PC-3 (cell line): ENCODE measurements around the gene SRRT. TPM values are rescaled to one million over a fixed set of nuclear protein-coding genes. Genes with fewer than 3 reads are reported as not detected.

Experiments used
- ATAC-seq: fragments of 200-7000 bp; cut with Tn5 transposase; 2 replicates; pipeline ENCODE4 v1.9.1; 2020; ENCODE audit warnings: mild to moderate bottlenecking, moderate library complexity
- BruUV-seq: library from RNA; stranded (reverse); fragments of 400-500 nt; replicated peaks from 2 replicates; lab custom pipeline; 2021; lab: Mats Ljungman, UMichigan
- CTCF ChIA-PET: fragments of 300-600 bp; sonication (Branson Sonifier 250); formaldehyde crosslinking; loops from one replicate; lab custom pipeline; 2022; ENCODE audit warnings: antibody characterized with exemption; lab: Charles Lee
- POLR2A ChIA-PET: fragments of 300-600 bp; sonication (Branson Sonifier 250); formaldehyde crosslinking; loops from one replicate; lab custom pipeline; 2022; ENCODE audit warnings: antibody characterized with exemption; ENCODE audit not compliant: unreplicated experiment; lab: Charles Lee
- DNase-seq: peaks from one replicate; pipeline ENCODE4 v3.0.0-alpha.2; 2015
- H2AFZ ChIP-seq: fragments of 300-600 bp; sonication (generic); 2 replicates; pipeline ENCODE4 v1.6.0; 2016; ENCODE audit warnings: antibody characterized with exemption, low read length
- H3F3A ChIP-seq: fragments of 300-600 bp; sonication (generic); one replicate; pipeline ENCODE4 v1.6.0; 2017; ENCODE audit warnings: antibody characterized with exemption, low read length, control low read depth, mild to moderate bottlenecking; ENCODE audit not compliant: unreplicated experiment
- H3K27ac ChIP-seq: fragments of 300-600 bp; sonication (generic); 2 replicates; pipeline ENCODE4 v1.5.1; 2016; ENCODE audit warnings: mild to moderate bottlenecking, low read length
- H3K27me3 ChIP-seq: fragments of 300-600 bp; sonication (generic); 2 replicates; pipeline ENCODE4 v1.6.1; 2016; ENCODE audit warnings: low read length, mixed read lengths
- H3K36me3 ChIP-seq: fragments of 300-600 bp; sonication (generic); 2 replicates; pipeline ENCODE4 v1.6.1; 2016; ENCODE audit warnings: low read depth, mixed run types, low read length, mixed read lengths
- H3K4me1 ChIP-seq: fragments of 300-600 bp; sonication (generic); 2 replicates; pipeline ENCODE4 v1.5.1; 2016; ENCODE audit warnings: low read length; ENCODE audit not compliant: insufficient read depth
- H3K4me2 ChIP-seq: fragments of 300-600 bp; sonication (generic); 2 replicates; pipeline ENCODE4 v1.6.0; 2016; ENCODE audit warnings: low read length
- H3K4me3 ChIP-seq: fragments of 300-600 bp; sonication (generic); 2 replicates; pipeline ENCODE4 v1.5.1; 2016; ENCODE audit warnings: mild to moderate bottlenecking, low read length, mixed read lengths
- H3K79me2 ChIP-seq: fragments of 300-600 bp; sonication (generic); 2 replicates; pipeline ENCODE4 v1.6.1; 2017; ENCODE audit warnings: low read length, mixed read lengths
- H3K9ac ChIP-seq: fragments of 300-600 bp; sonication (generic); 2 replicates; pipeline ENCODE4 v1.6.0; 2016; ENCODE audit warnings: mild to moderate bottlenecking, low read length
- H3K9me2 ChIP-seq: fragments of 300-600 bp; sonication (generic); replicated peaks from 2 replicates; pipeline ENCODE4 v1.6.1; 2016; ENCODE audit warnings: mixed run types, low read length, mixed read lengths
- H3K9me3 ChIP-seq: fragments of 300-600 bp; sonication (generic); 2 replicates; pipeline ENCODE4 v1.6.1; 2016; ENCODE audit warnings: low read length, mixed read lengths
- H4K20me1 ChIP-seq: fragments of 300-600 bp; sonication (generic); 2 replicates; pipeline ENCODE4 v1.6.1; 2016; ENCODE audit warnings: low read length, mixed read lengths
- EZH2 ChIP-seq: fragments of 300-600 bp; sonication (generic); IDR thresholded peaks from one replicate; pipeline ENCODE4 v1.6.1; 2017; ENCODE audit warnings: antibody characterized with exemption, mild to moderate bottlenecking, low read length; ENCODE audit not compliant: unreplicated experiment
- EZH2phosphoT487 ChIP-seq: fragments of 300-600 bp; sonication (generic); IDR thresholded peaks from 2 replicates; pipeline ENCODE4 v1.6.1; 2018; ENCODE audit warnings: mild to moderate bottlenecking, antibody characterized with exemption, low read length, borderline replicate concordance
- intact Hi-C: fragments of 100-400 bp; cut with micrococcal nuclease; formaldehyde crosslinking; loops from 2 replicates; pipeline ENCODE4 v1.9.0; 2023
- total RNA-seq: library from RNA; depleted of rRNA; stranded (reverse); fragments of >200 nt; gene quantifications from 2 replicates; pipeline ENCODE4 v1.2.3, GENCODE V29; 2014
- TF ChIP-seq, protein P1 (sequence below): fragments of 300-600 bp; sonication (generic); conservative IDR thresholded peaks from 2 replicates; pipeline ENCODE4 v1.5.1; 2017; ENCODE audit warnings: antibody characterized with exemption, low read depth, mild to moderate bottlenecking, low read length

Gene SRRT
- total RNA-seq, 1 experiment from 2014 or later = 177 TPM

DNA sequence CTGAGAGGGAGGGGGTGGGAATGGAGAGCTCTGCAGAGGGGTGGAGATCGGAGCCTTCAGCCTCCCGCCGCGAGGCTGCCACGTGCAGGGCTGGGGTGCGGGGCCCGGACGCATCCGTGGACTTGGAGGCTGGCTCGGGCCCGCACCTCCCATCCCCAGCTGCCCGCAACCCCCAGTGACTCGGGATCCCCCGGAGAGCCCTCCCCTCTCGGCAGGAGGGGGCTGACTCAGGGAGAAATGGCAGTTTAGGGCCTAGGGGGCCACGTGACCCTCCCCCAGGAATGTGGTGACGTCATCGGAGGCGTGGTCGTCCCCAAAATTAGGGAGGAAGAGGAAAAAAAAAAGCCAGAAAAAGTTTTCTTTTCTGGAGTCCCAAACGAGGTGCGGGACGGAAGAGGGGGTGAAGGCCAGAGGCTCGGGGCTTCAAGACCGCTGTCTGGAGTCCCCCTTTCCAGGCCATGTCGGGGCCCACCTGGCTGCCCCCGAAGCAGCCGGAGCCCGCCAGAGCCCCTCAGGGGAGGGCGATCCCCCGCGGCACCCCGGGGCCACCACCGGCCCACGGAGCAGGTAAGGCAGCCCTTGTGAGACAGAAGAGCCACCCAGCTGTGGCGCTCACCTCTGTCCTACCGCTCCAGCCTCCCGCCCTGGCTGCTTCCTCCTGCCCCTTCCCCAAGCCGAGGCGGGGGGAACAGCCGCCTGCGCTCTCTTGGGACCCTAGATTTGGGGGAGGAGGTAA is 7.7 kb upstream of the SRRT start, which contains the start of gene TRIP6:
TSS of gene TRIP6 (plus strand) at position 348 of the 736 bp plus-strand sequence. CDS start at position 459, 111 bp downstream.
- TF ChIP-seq, protein P1, sequence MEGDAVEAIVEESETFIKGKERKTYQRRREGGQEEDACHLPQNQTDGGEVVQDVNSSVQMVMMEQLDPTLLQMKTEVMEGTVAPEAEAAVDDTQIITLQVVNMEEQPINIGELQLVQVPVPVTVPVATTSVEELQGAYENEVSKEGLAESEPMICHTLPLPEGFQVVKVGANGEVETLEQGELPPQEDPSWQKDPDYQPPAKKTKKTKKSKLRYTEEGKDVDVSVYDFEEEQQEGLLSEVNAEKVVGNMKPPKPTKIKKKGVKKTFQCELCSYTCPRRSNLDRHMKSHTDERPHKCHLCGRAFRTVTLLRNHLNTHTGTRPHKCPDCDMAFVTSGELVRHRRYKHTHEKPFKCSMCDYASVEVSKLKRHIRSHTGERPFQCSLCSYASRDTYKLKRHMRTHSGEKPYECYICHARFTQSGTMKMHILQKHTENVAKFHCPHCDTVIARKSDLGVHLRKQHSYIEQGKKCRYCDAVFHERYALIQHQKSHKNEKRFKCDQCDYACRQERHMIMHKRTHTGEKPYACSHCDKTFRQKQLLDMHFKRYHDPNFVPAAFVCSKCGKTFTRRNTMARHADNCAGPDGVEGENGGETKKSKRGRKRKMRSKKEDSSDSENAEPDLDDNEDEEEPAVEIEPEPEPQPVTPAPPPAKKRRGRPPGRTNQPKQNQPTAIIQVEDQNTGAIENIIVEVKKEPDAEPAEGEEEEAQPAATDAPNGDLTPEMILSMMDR = no peak
- no peak for TF ChIP-seq EZH2phosphoT487
- no peak for TF ChIP-seq EZH2
- ChIA-PET POLR2A (no interaction called here), CTCF (interaction anchor here (0.6 kb wide), 1 partner anchor 312 kb away, joined by 5 read pairs; no protein-coding TSS in a partner anchor)
- Histone ChIP-seq H3K36me3 (0 out of 2 replicates have a peak, but pooled peaks cover 3% of the 10 kb centered on the region), H3K4me1 (peaks cover 34% of the 10 kb centered on the region), H4K20me1 (no peaks in the 10 kb centered on the region), H3K27ac (peak within 1 kb of the TSS; percentile 100), H3K79me2 (peaks cover 5% of the 10 kb centered on the region), H3K4me2 (peak within 1 kb of the TSS; percentile 82), H2AFZ (no peak within 1 kb of the TSS), H3K4me3 (peak within 1 kb of the TSS; percentile 31), H3K9me2 (no peaks in the 10 kb centered on the region), H3F3A (no peaks in the 10 kb centered on the region), H3K9ac (peak within 1 kb of the TSS; percentile 97), H3K9me3 (no peaks in the 10 kb centered on the region), H3K27me3 (no peaks in the 10 kb centered on the region)
- no TSS peak for BruUV-seq
- ATAC-seq (peak; percentile 5), DNase-seq (peak; percentile 74)
- intact Hi-C loops = loop anchor here (5.0 kb wide), 1 partner anchor 65 kb away; no protein-coding TSS in a partner anchor

DNA sequence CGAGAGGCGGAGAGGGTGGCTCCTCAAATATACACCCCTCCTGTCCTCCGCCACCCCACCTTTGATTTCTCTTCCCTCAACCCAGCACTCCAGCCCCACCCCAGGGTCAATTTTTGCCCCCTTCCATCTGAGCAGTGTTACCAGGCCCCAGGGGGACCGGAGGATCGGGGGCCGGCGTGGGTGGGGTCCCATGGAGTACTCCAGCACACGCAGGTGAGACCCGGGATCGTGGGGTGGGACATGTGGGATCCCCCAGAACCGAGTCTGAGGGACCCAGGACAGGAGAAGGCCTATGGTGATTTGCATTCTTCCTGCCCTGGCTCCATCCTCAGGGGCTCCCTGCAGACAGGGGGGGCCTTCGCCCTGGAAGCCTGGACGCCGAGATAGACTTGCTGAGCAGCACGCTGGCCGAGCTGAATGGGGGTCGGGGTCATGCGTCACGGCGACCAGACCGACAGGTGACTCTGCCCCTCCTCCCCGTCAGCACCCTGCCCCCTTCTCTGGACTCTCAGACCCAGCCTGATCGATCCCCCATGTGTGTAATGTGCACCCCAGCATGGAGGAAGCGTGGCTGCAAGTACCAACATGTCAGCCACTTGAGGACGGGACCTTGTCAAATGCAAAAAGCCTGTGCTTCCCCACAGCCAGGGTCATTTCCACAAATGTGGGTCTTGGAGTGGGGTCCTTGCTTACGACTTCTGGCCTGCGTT is 7.0 kb upstream of the SRRT start:
- POLR2A ChIA-PET = no interaction called here
- intact Hi-C loops = loop anchor here (5.0 kb wide), 1 partner anchor 66 kb away; no protein-coding TSS in a partner anchor
- no peaks in the 10 kb centered on the region for H3K9me2 ChIP-seq
- ATAC-seq = no peak
- H3K27ac ChIP-seq = peak overlapping the region; percentile 100
- H3K36me3 ChIP-seq = 0 out of 2 replicates have a peak, but pooled peaks cover 3% of the 10 kb centered on the region
- no peak for DNase-seq
- H3K79me2 ChIP-seq = peaks cover 5% of the 10 kb centered on the region
- no peaks in the 10 kb centered on the region for H4K20me1 ChIP-seq
- no peak overlapping the region for H2AFZ ChIP-seq
- CTCF ChIA-PET = no interaction called here
- H3K4me2 ChIP-seq = peak overlapping the region; percentile 82
- H3K4me1 ChIP-seq = peaks cover 34% of the 10 kb centered on the region
- 0 out of 2 replicates have a peak overlapping the region, but pooled peaks have one; percentile 23 for H3K4me3 ChIP-seq
- BruUV-seq = no TSS peak
- no peaks in the 10 kb centered on the region for H3F3A ChIP-seq
- TF ChIP-seq EZH2 = no peak
- TF ChIP-seq, protein P1 = no peak
- no peak for TF ChIP-seq EZH2phosphoT487
- H3K9me3 ChIP-seq = no peaks in the 10 kb centered on the region
- no peaks in the 10 kb centered on the region for H3K27me3 ChIP-seq
- H3K9ac ChIP-seq = peak overlapping the region; percentile 97
